Measurements from ENCODE around the gene ABLIM2.

- TF ChIP-seq, protein P1, sequence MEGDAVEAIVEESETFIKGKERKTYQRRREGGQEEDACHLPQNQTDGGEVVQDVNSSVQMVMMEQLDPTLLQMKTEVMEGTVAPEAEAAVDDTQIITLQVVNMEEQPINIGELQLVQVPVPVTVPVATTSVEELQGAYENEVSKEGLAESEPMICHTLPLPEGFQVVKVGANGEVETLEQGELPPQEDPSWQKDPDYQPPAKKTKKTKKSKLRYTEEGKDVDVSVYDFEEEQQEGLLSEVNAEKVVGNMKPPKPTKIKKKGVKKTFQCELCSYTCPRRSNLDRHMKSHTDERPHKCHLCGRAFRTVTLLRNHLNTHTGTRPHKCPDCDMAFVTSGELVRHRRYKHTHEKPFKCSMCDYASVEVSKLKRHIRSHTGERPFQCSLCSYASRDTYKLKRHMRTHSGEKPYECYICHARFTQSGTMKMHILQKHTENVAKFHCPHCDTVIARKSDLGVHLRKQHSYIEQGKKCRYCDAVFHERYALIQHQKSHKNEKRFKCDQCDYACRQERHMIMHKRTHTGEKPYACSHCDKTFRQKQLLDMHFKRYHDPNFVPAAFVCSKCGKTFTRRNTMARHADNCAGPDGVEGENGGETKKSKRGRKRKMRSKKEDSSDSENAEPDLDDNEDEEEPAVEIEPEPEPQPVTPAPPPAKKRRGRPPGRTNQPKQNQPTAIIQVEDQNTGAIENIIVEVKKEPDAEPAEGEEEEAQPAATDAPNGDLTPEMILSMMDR (conservative IDR thresholded peaks at IDR 0.05 in 1 of 2, IDR thresholded peaks at IDR 0.05 in 1 of 2; ENCODE audit: extremely low read depth in 1 of 2, insufficient read depth in 1 of 2, low read depth in 1 of 2, low read length in 2 of 2) = no peak
- TF ChIP-seq EZH2 (IDR thresholded peaks at IDR 0.05; ENCODE audit: borderline replicate concordance, low read length) = no peak
These were observed 173.5 kb downstream of the ABLIM2 start for GRCh38 chr4:7985072-7985471.

All from mammary epithelial cell (primary cell).